GM18502 (cell line): ENCODE measurements around the gene CDH15.
"Not testable (repeated sequence)": the region's sequence is repeated elsewhere in the genome, so short reads cannot be mapped to it uniquely, and the experiment has no call there.

Experiments used
- ATAC-seq: cut with Tn5 transposase; IDR thresholded peaks from one replicate; pipeline ENCODE4 v1.9.1; 2021; ENCODE audit warnings: mild to moderate bottlenecking; ENCODE audit not compliant: unreplicated experiment, poor library complexity

The CDH15 gene

GRCh38 chr16:89217388-89218191, 46.0 kb downstream of the CDH15 start, which contains the start of gene ZNF778:
TSS of gene ZNF778 (plus strand) at chr16:89217703. CDS start at chr16:89221128, 3,425 bp downstream.
- peak; percentile 80 for ATAC-seq

GRCh38 chr16:89219365-89219764, 47.8 kb downstream of the CDH15 start:
- ATAC-seq, result no peak

GRCh38 chr16:89221604-89222003, 50.1 kb downstream of the CDH15 start:
- ATAC-seq, result no peak

- ATAC-seq, result no peak
Observed at GRCh38 chr16:89222931-89223330, 51.4 kb downstream of the CDH15 start.

GRCh38 chr16:89224665-89225064, 53.1 kb downstream of the CDH15 start:
- no peak for ATAC-seq

- ATAC-seq, result no peak
Observed at GRCh38 chr16:89230255-89230654, 58.7 kb downstream of the CDH15 start.

DNA sequence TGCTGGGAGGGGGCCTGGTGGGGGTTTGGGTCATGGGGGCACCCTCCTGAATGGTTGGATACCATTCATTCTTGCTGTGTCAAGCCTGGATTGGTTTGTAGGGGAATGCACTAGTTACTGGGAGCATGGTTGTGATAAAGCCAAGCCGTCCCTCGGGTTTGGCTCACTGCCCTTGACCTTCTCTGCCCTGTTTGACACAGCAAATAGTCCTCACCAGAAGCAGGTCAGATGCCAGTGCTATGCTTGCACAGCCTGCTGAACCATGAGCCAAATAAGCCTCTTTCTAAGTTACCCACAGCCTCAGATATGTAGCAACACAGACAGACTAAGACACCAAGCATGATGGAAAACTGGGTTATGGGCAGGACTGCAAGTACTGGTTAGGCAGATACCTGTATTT, 60.6 kb downstream of the CDH15 start:
- no peak for ATAC-seq

DNA sequence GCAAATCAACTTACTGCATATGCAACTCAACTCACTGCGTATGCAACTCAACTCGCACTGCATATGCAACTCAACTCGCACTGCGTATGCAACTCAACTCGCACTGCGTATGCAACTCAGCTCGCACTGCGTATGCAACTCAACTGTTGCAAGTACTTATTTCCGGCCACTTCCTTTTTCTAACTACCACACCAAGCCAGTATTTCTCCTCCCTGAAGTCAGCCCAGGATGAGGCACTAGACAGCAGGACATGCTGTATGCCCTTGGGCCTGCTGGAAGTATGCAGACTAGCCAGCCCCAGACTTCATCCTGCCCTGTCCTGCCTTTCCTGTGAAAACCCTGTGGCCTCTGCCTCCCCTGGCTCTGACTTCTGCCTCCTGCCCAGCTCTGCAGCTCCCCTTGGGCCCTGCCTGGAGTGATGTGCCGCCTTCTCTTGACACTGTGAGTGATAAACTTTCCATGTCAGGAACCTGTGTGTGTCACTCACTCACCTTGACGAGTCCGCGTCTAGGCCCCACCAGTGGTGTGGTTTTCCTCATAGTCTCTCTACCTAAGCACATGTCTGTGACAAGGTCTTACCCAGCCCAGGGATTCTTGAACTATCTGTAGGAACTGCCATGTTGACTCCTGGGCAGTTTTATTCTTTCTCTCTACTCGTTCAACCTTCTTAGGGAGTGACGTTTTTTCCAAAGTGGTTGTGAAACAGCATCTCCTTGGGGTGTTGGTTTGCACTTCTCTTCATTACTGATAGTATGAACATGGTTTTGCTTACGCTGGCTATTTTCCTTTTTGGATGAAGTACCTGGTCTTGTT, 62.3 kb downstream of the CDH15 start:
- ATAC-seq, result no peak

GRCh38 chr16:89237733-89238132, 66.2 kb downstream of the CDH15 start:
- ATAC-seq, result no peak

DNA sequence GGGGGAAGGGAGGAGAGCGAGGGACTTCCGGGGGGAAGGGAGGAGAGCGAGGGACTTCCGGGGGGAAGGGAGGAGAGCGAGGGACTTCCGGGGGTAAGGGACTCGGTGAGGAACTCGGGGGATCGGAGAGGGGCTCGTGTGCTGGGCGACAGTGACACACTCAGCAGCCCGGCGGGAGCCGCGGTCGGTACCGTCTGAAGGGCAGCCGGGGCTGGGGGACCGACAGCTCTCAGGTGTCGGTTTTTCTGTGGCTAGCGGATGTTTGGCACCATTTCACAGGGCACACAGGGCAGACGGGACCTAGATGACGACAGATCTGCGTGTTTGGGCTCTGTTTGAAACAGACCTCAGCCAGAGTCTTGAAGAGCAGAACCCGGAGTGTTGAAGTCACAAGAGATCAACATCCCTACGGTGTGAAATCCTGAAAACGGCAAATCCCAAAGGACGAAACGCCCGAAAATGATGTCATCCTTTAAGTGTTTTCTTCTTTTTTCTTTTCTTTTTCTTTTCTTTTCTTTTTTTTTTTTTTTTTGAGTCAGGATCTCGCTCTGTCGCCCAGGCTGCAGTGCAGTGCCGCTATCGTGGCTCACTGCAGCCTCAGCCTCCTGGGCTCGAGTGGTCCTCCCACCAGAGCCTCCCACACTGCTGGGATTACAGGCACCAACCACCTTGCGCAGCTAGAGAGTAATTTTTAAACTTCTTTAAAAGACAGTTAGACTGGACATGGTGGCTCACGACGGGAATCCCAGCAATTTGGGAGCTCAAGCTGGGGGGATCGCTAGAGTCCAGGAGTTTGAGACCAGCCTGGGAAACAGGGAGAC, 69.8 kb downstream of the CDH15 start:
- ATAC-seq, result peak; percentile 71

GRCh38 chr16:89242795-89243200, 71.2 kb downstream of the CDH15 start:
- ATAC-seq, result no peak

DNA sequence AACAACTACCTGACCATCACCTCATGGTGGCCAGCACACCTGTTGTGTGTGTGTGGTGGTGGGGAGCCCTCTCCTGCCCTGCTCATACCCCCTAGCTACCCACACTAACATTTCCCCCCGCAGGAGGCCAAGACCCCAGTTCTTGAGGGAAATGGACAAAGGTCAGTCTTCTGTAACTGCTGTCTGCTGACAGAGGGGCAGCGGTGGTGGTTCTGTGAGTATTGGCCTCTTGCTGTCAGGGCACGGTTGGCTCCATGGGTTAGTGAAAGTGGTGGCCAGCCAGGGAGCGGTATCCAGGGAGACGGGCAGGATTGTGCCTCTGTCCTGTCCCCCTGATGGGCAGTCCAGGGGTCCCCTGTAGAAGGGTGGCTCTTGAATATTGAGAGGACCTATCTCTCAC, 72.1 kb downstream of the CDH15 start:
- ATAC-seq, result no peak

DNA sequence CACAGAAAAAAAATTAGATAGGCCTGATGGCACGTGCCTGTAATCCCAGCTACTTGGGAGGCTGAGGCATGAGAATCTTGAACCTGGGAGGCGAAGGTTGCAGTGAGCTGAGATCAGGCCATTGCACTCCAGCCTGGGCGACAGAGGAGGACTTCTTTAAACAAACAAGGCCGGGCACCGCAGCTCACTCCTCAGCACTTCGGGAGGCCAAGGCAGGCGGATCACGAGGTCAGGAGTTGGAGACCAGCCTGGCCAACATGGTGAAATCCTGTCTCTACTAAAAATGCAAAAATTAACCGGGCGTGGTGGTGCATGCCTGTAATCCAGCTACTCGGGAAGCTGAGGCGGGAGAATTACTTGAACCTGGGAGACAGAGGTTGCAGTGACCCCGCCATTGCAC, 72.7 kb downstream of the CDH15 start:
- not testable (repeated sequence) for ATAC-seq

DNA sequence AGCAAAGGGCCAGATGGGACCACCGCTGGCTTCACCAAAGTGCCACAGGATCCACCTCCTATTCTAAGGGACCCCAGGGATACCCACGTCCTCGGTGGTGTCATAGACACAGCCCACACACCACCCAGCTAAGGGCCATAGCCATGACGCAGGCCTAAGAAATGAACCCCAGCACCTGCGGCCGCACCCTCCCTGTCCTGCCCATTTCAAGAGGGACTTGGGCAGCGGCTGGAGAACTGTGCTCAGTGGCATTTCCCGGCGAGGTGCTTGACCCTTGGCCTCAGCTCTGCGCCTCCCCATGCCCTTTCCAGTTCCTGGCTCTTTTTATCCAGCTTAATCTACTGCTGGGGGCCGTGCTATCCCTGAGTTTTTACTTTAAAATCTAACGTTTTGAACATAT, 73.2 kb downstream of the CDH15 start:
- no peak for ATAC-seq
